ENCODE data around the gene CBARP. TPM values are rescaled to one million over a fixed set of nuclear protein-coding genes. Genes with fewer than 3 reads are reported as not detected.

Gene CBARP
- polyA plus RNA-seq, 1 donor from 2014 or later = 18.2 TPM

- Histone ChIP-seq H3K9me2 (ENCODE audit: insufficient read depth, low read length) (no peaks in the 10 kb centered on the region), H4K20me1 (ENCODE audit: insufficient read depth) (peaks cover 4% of the 10 kb centered on the region), H3K27me3 (ENCODE audit: insufficient read depth, low read depth, low read length) (no peaks in the 10 kb centered on the region), H3K4me3 (ENCODE audit: low read length) (peak overlapping the region; percentile 93), H3F3A (ENCODE audit: insufficient read depth, low read length, poor library complexity, severe bottlenecking) (no peaks in the 10 kb centered on the region), H3K9ac (ENCODE audit: low read length) (peak overlapping the region; percentile 99), H3K36me3 (ENCODE audit: insufficient read depth, low read length) (no peaks in the 10 kb centered on the region), H3K4me2 (ENCODE audit: low read length) (peak overlapping the region; percentile 86), H3K9me3 (ENCODE audit: low read length) (no peaks in the 10 kb centered on the region), H3K79me2 (replicated peaks; ENCODE audit: insufficient read depth, low read length) (peaks cover 60% of the 10 kb centered on the region), H3K27ac (ENCODE audit: low read length) (peak overlapping the region; percentile 98), H2AFZ (ENCODE audit: low read depth, low read length) (no peak overlapping the region)
- TF ChIP-seq REST (IDR thresholded peaks at IDR 0.05; ENCODE audit: borderline replicate concordance) = no peak
- TF ChIP-seq EP300 (conservative IDR thresholded peaks at IDR 0.05; ENCODE audit: poor library complexity, severe bottlenecking) = no peak
- no peak for TF ChIP-seq MXI1 (conservative IDR thresholded peaks at IDR 0.05; ENCODE audit: poor library complexity, severe bottlenecking)
Measured at GRCh38 chr19:1252821-1253513, 15.2 kb upstream of the CBARP start.

- H3K9me2 ChIP-seq (ENCODE audit: insufficient read depth, low read length) = no peaks in the 10 kb centered on the region
- no peak overlapping the region for H2AFZ ChIP-seq (ENCODE audit: low read depth, low read length)
- H3F3A ChIP-seq (ENCODE audit: insufficient read depth, low read length, poor library complexity, severe bottlenecking) = no peaks in the 10 kb centered on the region
- no peaks in the 10 kb centered on the region for H3K9me3 ChIP-seq (ENCODE audit: low read length)
- H3K79me2 ChIP-seq (replicated peaks; ENCODE audit: insufficient read depth, low read length) = peaks cover 60% of the 10 kb centered on the region
- H3K27ac ChIP-seq (ENCODE audit: low read length) = peak overlapping the region; percentile 98
- TF ChIP-seq EP300 (conservative IDR thresholded peaks at IDR 0.05; ENCODE audit: poor library complexity, severe bottlenecking) = no peak
- no peak for TF ChIP-seq SMC3 (conservative IDR thresholded peaks at IDR 0.05; ENCODE audit: poor library complexity)
- no peak for TF ChIP-seq CTCF (IDR thresholded peaks at IDR 0.05; ENCODE audit: poor library complexity, severe bottlenecking)
- H3K4me3 ChIP-seq (ENCODE audit: low read length) = peak overlapping the region; percentile 93
- peak overlapping the region; percentile 99 for H3K9ac ChIP-seq (ENCODE audit: low read length)
- H3K36me3 ChIP-seq (ENCODE audit: insufficient read depth, low read length) = no peaks in the 10 kb centered on the region
- peak overlapping the region; percentile 86 for H3K4me2 ChIP-seq (ENCODE audit: low read length)
- H4K20me1 ChIP-seq (ENCODE audit: insufficient read depth) = peaks cover 4% of the 10 kb centered on the region
- H3K27me3 ChIP-seq (ENCODE audit: insufficient read depth, low read depth, low read length) = no peaks in the 10 kb centered on the region
Measured at GRCh38 chr19:1252221-1252820, 14.5 kb upstream of the CBARP start.
